GM19240 (cell line): Measurements from ENCODE around the gene PRR35.

Experiments used
- DNase-seq: peaks from one replicate; pipeline ENCODE4 v3.0.0; 2011; ENCODE audit warnings: low spot score; ENCODE audit not compliant: insufficient read length

The PRR35 gene

GRCh38 chr16:527015-527903 lies 32.9 kb upstream of the PRR35 start, which contains the start of gene CAPN15:
TSS of gene CAPN15 (plus strand) at chr16:527712. CDS start at chr16:546839, 19,127 bp downstream.
- DNase-seq, result peak; percentile 77

DNA sequence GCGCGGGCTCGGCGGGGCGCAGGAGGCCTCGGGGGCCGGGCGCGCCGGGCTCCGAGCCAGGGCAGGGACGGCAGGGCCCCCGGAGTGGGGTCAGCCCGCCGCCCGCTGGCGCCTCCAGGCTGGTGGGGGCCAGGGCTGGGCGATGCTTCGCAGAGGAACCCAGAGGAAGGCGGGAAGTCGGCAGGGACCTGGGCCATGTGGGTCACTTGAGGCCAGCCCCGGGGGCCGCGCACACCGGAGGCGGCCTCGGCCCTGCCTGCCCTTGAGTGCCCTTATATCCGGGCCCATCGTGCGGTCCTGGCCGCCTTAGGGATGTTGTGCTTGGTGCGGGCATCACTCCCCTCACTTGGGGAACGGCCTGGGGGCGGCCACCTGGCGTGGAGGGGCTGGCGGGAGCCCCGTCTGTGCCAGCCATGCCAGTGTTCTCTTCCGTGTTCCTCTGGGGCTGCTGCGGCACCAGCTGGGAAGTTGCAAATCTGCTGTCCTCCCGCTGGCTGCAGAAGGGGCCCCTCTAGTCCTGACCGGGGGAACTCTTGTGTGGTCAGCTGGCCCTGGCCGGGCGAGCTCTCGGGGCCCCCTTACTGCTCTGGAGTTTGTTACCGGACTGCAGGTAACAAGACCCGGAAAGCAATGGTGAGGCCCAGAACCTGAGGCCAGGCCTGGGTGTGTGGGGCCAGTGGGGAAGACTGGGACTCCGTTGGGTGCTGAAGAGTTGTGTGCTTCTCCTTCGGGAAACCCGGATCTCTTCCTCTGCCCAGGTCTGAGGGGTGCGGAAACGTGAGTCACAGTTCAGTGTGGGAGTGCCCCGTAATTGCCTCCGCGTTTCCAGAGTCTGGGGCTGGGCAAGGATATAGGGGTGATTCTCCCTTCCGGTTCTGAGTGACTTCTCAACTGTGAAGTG lies 31.8 kb upstream of the PRR35 start:
- no peak for DNase-seq

DNA sequence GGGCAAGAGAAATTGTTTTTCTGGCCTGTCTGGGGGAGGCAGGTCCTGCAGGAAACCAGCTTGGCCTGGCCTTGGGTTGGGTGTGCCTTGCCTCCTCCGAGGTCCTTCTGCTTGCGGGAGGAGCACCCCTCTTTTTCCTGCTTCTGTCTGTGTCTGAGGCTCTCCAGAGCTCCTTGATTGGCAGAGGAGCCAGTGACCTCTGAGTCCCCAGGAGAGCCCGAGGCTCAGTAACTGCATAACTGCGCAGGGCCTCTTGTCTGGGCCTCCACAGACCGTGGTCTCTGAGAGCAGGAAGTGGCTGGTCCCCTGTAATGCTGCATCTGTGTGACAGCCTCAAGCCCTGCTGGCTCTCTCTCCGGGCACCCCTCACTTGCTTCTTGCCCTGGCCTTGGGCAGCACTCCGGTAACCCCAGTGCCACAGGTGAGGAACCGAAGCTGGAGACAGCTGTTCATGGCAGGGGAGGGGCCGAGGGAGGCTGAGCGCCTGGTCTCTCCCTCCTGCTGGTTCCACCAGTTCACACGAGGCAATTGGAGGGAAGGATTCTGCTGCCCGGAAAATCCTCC lies 31.1 kb upstream of the PRR35 start:
- no peak for DNase-seq

- no peak for DNase-seq
Observed at GRCh38 chr16:530111-530817, 29.9 kb upstream of the PRR35 start.

- no peak for DNase-seq
Observed at GRCh38 chr16:531494-532125, 28.6 kb upstream of the PRR35 start.

GRCh38 chr16:533391-534123 lies 26.6 kb upstream of the PRR35 start:
- no peak for DNase-seq

- no peak for DNase-seq
Observed at GRCh38 chr16:534135-534534, 26.1 kb upstream of the PRR35 start.

DNA sequence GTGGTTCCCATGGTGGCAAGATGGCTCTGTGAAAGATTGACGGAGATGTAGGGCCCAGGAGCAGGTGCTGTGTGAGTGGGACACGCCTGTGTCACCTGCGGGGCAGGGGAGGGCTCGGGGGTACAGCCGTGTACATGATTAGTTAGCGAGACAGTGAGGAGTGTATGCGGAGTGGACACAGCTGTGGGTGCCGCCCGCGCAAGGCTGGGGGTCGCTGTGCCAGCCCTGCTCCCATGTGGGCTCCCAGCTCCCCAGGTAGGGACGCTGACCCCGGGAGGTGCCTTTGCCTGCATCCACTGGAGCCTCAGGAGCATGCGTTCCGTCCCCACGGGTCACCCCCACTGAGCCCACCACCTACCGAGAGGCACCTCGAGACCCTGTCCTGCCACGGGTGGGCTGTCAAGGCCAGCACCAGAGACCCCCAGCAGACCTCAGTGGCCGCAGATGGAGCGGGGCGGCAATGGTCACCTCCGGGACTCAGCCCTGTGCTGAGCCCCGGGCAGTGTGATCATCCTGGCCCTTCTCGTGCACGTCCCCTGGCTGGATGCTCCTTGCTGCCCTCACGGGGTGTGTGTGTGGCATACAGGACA lies 25.2 kb upstream of the PRR35 start:
- DNase-seq, result no peak

- DNase-seq, result no peak
Observed at GRCh38 chr16:535446-536405, 24.5 kb upstream of the PRR35 start.

GRCh38 chr16:536746-537145 lies 23.4 kb upstream of the PRR35 start:
- no peak for DNase-seq

DNA sequence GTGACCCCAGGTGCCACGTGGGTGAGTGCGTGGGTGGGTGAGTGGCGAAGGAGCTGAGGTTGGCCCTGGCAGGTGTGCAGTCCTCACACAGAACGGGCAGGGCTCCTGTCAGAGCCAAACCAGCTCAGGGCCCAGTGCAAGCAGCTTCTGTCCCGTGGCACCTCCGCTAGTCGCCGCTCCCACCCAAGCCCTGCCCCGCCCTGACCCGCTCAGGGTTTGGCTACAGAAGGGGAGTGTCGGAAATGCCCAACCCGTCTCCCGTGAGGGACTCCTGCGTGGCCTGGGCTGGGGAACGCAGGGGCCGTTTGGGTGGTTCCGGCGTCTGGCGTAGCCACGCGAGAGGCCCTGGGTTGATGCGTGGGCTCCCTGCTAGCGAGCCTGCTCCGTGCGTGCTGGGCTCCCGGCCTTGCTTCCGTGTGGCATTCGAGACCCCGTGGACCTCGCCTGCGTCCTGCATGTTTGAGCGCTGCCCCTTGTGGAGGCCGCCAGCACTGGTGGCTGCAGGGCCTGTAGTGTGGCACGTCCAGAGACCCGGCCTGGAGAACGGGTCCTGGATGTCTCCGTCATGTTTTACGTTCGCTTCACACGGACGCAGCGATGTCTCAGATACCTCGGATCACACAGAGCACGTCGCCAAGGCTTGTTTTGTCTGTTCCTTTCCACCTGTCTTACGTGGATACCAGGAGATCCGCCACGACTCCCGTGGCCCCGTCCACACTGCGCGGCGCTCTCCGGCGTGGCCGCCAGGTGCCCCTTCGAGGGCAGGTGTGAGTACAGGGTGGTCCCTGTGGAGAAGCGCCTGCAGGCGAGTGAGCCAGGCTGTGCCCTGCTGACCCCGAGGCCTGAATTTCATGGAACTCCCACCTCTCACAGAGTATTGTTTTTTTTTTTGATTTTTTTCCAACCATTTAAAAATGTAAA lies 22.5 kb upstream of the PRR35 start:
- no peak for DNase-seq

- DNase-seq, result no peak
Observed at GRCh38 chr16:539901-540530, 20.2 kb upstream of the PRR35 start.

DNA sequence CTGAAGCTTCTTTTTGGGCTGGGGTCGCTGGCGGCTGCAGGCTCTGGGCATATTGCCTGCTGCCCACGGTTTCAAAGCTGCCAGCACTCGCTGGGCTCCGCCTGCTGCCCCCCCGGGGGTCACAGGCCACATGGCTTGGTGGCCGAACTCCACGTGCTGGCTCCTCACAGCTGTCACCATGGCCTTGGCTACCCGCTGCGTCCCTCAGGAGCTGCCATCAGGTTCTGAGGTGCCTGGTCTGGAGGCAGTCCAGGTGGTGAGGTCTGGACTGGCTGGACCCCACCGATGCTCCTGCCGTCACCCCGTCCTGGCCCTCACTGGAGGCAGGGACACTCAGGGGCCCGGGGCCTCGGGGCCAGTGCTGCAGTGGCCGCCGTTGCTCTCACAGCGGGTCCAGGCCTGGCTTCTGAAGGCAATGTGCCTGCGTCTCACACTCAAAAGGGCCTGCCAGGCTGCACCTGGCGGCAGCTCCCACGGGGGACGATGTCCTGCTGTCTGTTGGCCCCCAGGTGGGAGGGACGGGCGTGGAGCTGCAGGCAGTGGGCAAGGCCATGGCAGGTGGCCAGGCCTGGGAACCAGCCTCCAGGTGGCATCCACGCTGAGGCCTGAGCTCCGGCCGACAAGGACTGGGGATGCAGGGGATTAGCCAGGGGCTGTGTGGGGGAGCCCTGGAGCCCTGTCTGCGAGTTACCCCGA lies 19.4 kb upstream of the PRR35 start:
- no peak for DNase-seq

DNA sequence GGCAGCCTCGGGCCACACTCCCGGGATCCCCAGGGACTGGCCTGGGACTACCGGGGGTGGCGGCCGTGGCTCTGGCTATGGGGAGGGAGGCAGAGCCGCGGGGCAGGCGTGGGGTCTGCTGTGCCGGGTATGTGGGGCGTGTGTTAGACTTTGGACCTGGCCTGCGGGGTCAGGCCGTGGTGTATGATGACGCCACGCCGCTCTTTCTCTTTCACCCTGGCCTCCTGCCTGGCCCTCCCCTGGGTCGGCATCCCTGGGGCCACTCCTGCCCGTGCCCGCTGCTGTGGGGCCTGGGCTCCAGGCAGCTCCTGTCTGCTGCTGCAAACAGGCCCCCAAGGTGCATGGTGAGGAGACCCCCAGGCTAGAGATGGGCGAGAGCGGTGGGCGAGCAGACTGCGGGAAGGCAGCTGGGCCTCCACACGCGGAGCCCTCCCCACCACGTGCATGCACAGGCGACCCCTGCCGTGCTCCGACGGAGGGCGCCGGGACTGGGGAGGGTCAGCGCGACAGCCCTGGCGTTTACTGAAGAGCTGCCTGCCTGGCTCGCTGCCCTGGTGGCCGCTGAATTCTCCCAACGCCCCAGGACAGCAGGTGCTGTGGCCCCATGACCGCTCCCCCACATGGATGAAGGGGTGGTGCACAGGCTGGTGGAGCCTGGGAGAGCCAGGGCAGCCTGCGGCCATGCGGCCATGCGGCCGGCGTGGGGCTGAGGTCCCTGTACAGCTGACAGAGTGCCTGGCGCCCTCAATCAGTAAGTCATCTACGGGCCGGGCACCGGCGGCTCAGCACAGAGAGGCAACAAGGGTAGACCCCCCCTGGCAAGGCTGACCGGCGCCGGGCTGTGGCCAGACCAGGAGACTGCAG lies 16.7 kb upstream of the PRR35 start:
- DNase-seq, result no peak

- no peak for DNase-seq
Observed at GRCh38 chr16:544517-544916, 15.7 kb upstream of the PRR35 start.
